Right renal cortex interstitium (tissue), 3 donors: ENCODE results near the gene CDH1. TPM values are rescaled to one million over a fixed set of nuclear protein-coding genes. Genes with fewer than 3 reads are reported as not detected.

Experiments used
- DNase-seq, 3 donors: peaks; one replicate each; pipeline ENCODE4 v3.0.0-alpha.2; 2013; ENCODE audit warnings: low read depth in 3 of 3, low spot score in 2 of 3
- polyA plus RNA-seq, 3 donors: library from polyadenylated mRNA; unstranded; fragments of 120-200 nt; gene quantifications; one replicate each; pipeline ENCODE4 v1.2.1, GENCODE V29; 2013; ENCODE audit not compliant: insufficient read length in 3 of 3

The CDH1 gene
- polyA plus RNA-seq, 3 donors, result 90.0 to 112 (median 105) TPM

DNA sequence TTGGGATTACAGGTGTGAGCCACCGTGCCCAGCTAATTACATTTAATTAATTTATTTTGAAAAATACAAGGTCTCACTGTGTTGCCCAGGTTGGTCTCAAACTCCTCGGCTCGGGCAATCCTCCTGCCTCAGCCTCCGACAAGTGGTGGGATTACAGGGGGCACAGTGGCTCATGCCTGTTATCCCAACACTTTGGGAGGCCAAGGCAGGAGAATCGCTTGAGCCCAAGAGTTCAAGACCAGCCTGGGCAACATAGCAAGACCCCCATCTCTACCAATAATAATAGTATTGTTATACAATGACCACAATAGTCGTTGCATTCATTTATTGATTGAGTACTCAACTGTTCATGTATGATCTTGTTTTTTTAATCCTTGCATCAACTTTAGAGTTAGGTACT, 22.0 kb downstream of the CDH1 start:
- DNase-seq, result no peak

DNA sequence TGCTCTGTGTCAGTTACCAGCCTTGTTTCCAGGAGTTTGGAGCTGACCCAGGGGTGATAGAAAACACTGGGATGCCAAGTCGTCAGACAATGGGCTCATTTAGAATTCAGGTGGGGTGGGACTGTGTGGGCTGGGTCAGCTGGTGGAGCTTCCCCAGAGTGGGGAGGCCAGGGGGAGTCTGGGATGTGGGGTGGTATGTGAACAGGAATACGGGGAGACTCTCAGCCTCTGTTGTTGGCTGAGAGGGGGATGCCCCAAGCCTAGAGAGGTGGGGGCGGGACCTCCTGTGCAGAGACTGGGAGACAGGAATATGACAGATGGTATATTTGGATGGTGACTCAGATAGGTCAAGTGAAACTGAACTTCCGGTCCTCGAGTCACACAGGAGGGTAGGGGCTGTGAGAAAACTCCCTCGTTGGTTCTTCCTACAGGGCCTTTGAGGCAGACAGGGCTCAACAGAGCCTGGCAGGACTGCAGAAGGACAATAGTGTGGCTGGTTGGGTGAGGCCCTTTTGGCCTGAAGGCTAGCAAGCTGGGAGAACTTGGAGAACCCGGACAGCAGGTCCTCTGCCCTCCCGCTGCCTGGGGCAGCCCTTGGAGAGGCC, 23.7 kb downstream of the CDH1 start:
- no peak for DNase-seq

DNA sequence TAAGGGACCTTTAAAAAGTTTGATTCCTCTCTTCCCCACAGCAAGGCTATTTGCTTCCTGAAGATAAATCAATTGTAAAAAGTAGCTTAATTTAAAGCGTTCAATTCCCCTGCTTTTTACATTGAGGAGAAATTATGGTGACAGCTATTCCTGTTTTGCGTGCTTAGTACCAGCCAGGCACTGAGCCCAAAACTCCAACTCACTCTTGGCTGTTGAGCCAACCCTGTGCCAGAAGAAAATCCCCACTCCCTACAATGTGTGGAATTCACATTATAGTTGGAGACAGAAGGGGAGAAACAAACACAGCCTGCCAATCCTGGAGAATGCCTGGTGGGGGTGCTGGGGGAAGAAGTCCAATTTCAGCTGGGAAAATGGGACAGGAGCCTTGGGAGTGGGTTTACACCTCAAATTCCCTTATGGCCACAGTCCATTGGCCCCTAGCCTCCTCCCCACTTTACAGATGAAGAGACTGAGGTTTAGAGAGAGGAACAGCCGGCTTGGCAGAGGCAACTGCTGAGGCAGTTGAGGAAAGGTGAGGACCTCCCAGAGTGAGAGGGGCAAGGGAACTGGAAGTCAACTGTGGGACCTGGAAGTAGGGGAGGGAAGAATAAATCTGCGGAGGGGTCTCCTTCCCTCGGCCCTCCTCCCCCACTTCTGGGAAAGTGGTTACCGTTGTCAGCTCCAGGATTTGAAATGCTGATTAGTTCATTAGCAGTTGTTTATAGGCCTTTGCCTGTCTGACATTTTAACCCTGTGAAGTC, 26.1 kb downstream of the CDH1 start:
- no peak for DNase-seq

GRCh38 chr16:68764862-68765261, 27.8 kb downstream of the CDH1 start:
- no peak for DNase-seq

GRCh38 chr16:68767581-68767980, 30.5 kb downstream of the CDH1 start:
- no peak for DNase-seq

GRCh38 chr16:68768175-68768574, 31.1 kb downstream of the CDH1 start:
- DNase-seq, result no peak

DNA sequence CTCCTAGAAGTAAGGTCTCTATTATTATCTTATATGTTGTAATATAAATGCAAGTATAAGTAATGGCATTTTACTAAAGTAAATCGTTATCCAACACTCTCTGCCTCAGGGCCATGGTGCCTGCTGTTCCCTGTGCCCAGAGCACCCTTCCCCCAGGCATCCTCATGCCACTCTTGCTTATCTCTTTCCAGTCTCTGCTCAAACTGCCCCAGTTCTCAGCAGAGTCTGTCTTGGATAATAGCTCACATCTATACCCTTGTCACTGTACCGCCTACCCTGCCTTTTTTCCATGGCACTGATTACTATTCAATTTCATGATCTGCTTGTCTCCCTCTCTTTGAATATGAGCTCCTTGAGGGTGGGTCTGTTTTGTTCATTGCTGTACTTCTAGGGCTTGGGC, 31.7 kb downstream of the CDH1 start:
- no peak for DNase-seq

GRCh38 chr16:68770671-68771070, 33.6 kb downstream of the CDH1 start:
- DNase-seq, result no peak

- DNase-seq, result no peak
Measured at GRCh38 chr16:68772030-68772681, 35.1 kb downstream of the CDH1 start.

DNA sequence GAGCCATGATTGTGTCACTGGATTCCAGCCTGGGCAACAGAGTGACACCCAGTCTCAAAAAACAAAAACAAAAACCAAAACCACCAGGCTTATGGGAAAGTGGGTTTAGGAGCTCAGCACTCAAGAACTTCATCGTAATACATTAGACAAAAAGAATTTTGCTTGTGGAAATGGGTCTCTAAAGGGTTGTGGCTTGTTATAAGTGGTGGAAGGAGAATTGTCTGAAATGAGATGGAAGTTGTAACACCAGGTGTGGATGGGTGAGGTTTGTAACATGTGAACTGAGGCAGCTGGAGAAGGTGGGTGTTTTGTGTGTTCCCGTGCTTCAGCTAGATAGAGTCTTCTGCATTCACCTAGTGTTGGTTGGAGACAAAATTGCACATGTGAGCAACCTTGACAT, 35.8 kb downstream of the CDH1 start:
- no peak for DNase-seq

- DNase-seq, result no peak
Measured at GRCh38 chr16:68774982-68775634, 38.0 kb downstream of the CDH1 start.

DNA sequence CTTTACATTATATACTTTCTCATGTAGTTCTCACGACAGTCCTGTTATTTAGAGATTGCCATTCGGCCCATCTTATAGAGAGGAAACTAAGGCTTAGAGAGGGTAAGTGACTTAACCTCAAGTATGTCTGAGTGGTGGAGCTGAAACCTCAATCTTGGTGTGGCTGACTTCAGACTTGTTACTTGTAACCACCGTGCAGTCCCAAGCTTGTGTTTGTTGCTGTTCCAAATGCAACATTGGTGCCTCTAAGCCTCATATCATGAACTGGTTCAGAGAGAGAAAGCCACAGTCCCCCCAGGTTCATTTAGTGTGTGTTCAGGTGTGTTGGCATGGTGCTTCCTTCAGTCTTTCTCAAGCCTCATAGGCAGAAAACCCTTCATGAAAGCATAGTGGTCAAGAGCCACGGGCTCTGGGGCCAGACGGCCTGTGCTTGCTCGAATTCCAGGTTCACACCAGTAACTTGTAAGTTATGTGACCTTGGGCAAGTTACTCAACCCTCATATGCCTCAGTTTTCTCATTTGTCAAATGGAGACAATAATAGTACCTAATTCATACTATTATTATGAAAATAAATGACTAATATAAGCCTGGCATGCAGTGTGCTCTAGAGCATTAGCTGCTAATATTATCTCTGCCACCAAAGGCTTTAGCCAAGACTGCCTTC, 39.9 kb downstream of the CDH1 start:
- no peak for DNase-seq

- DNase-seq, result no peak
Measured at GRCh38 chr16:68778551-68779231, 41.6 kb downstream of the CDH1 start.

- no peak for DNase-seq
Measured at GRCh38 chr16:68779891-68780290, 42.8 kb downstream of the CDH1 start.

- no peak for DNase-seq
Measured at GRCh38 chr16:68781784-68782183, 44.7 kb downstream of the CDH1 start.

- DNase-seq, result no peak
Measured at GRCh38 chr16:68782198-68783174, 45.4 kb downstream of the CDH1 start.

DNA sequence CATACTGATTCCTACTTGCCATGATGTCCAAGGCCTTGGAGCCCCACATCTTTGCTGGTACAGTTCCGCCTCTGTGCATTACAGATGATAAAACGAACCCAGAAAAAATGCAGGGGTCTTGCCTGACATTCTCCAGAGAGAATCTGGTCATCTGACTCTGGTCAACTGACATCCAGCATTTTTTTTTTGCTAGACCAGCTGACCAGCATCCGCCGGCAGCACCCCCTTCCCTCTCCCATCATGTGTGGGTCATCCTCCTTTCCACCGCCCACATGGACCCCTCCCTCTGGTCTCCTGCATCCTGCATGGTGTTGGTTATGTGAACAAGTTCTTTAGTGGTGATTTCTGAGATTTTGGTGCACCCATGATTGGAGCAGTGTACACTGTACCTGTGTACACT, 47.1 kb downstream of the CDH1 start:
- DNase-seq, result no peak

DNA sequence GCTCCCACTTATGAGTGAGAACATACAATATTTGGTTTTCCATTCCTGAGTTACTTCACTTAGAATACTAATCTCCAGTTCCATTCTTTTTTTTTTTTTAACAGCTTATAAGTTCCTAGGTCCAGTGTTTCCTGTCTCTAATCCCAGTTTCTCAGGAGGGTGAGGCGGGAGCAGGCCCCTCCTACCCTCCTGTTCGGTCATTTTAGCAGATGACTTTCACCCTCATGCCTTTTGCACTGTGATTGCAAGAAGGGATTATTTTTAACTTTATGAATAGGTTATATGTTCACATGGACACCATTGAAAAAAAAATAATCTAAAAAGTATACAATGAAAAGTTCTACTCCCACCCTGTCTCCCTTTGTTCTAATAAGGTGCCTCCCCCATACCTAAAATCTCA, 47.6 kb downstream of the CDH1 start:
- no peak for DNase-seq

DNA sequence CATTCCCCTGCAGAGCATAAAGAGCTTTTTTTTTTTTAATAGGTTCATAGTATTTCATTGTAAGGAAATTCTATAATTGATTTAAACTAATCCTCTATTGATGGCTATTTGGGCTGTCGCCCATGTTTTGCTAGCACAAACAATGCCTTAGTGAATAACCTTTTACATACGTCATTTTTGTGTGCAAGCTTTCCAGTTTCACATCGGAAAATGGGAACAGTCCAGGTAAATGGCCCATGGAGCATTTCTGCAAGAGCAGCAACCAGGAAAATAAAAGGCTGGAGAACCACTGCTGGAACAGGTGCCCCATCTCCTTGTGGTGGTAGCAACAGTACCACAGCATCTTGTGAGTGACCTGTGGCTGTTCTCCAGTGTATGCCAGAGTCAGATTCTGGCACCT, 48.6 kb downstream of the CDH1 start:
- no peak for DNase-seq
